Caco-2 (cell line): ENCODE results near the gene RPF1. TPM values are rescaled to one million over a fixed set of nuclear protein-coding genes. Genes with fewer than 3 reads are reported as not detected.
"Not testable (repeated sequence)": the region's sequence is repeated elsewhere in the genome, so short reads cannot be mapped to it uniquely, and the experiment has no call there.

ENCODE experiments used
- BruUV-seq: library from RNA; stranded (reverse); fragments of 400-500 nt; replicated peaks from 2 replicates; lab custom pipeline; 2021; lab: Mats Ljungman, UMichigan
- CTCF ChIA-PET: fragments of 300-600 bp; sonication (Branson Sonifier 250); formaldehyde crosslinking; loops from one replicate; lab custom pipeline; 2022; ENCODE audit warnings: antibody characterized with exemption; lab: Charles Lee
- POLR2A ChIA-PET: fragments of 300-600 bp; sonication (Branson Sonifier 250); formaldehyde crosslinking; loops from one replicate; lab custom pipeline; 2022; ENCODE audit warnings: antibody characterized with exemption; lab: Charles Lee
- DNase-seq, 2 experiments: peaks; one replicate each; pipeline versions ENCODE4 v3.0.0 to v3.0.0-alpha.2; 2020 to 2022
- H3K27me3 ChIP-seq: replicated peaks from 2 replicates; pipeline ENCODE4 v1.6.0; 2011; ENCODE audit warnings: low read length; ENCODE audit not compliant: control insufficient read depth, insufficient read depth
- H3K36me3 ChIP-seq: 2 replicates; pipeline ENCODE4 v1.5.1; 2011; ENCODE audit warnings: low read length; ENCODE audit not compliant: control insufficient read depth, insufficient read depth
- H3K4me1 ChIP-seq: fragments of 250-450 bp; sonication (Bioruptor Pico); 2 replicates; pipeline ENCODE4 v1.5.1; 2020; ENCODE audit warnings: mild to moderate bottlenecking
- H3K4me3 ChIP-seq: 2 replicates; pipeline ENCODE4 v1.5.1; 2011; ENCODE audit warnings: low read depth, mild to moderate bottlenecking, control low read depth, low read length
- H3K9me3 ChIP-seq: fragments of 250-450 bp; sonication (Bioruptor Pico); 2 replicates; pipeline ENCODE4 v1.5.1; 2020; ENCODE audit warnings: mild to moderate bottlenecking, moderate library complexity
- H3K27ac Mint-ChIP-seq: one replicate; pipeline ENCODE4 v1.8.0; 2022; ENCODE audit warnings: mixed read lengths; ENCODE audit not compliant: unreplicated experiment
- H3K27me3 Mint-ChIP-seq: one replicate; pipeline ENCODE4 v1.8.0; 2022; ENCODE audit warnings: mixed read lengths; ENCODE audit not compliant: insufficient read depth, unreplicated experiment
- H3K36me3 Mint-ChIP-seq: one replicate; pipeline ENCODE4 v1.8.0; 2022; ENCODE audit warnings: mild to moderate bottlenecking, mixed read lengths; ENCODE audit not compliant: insufficient read depth, unreplicated experiment
- H3K4me1 Mint-ChIP-seq: one replicate; pipeline ENCODE4 v1.8.0; 2022; ENCODE audit warnings: low read depth, mixed read lengths; ENCODE audit not compliant: unreplicated experiment
- H3K4me3 Mint-ChIP-seq: one replicate; pipeline ENCODE4 v1.8.0; 2022; ENCODE audit warnings: mild to moderate bottlenecking, moderate library complexity, mixed read lengths; ENCODE audit not compliant: unreplicated experiment
- H3K9me3 Mint-ChIP-seq: one replicate; pipeline ENCODE4 v1.8.0; 2022; ENCODE audit warnings: mixed read lengths; ENCODE audit not compliant: unreplicated experiment
- intact Hi-C: fragments of 100-400 bp; cut with micrococcal nuclease; formaldehyde crosslinking; loops from one replicate; pipeline ENCODE4 v1.10.0; 2022; ENCODE audit not compliant: unreplicated experiment
- total RNA-seq: library from RNA; stranded (reverse); gene quantifications from 2 replicates; pipeline ENCODE4 v1.2.3, GENCODE V29; 2022
- TF ChIP-seq, protein P1 (sequence below), 2 experiments: fragments of 200-600 bp in 1 of 2; IDR thresholded peaks; 1 replicate in 1 of 2; 2 replicates in 1 of 2; pipeline versions ENCODE4 v1.5.1 to v1.8.0; 2011 to 2022; ENCODE audit warnings: antibody characterized with exemption in 1 of 2, control low read depth in 1 of 2, inconsistent platforms in 1 of 2, low read depth in 1 of 2, low read length in 1 of 2, mild to moderate bottlenecking in 1 of 2, moderate library complexity in 1 of 2; ENCODE audit not compliant: insufficient read depth in 1 of 2, severe bottlenecking in 1 of 2, unreplicated experiment in 1 of 2

RPF1 gene
- total RNA-seq, 1 experiment from 2014 or later = 15.7 TPM

DNA sequence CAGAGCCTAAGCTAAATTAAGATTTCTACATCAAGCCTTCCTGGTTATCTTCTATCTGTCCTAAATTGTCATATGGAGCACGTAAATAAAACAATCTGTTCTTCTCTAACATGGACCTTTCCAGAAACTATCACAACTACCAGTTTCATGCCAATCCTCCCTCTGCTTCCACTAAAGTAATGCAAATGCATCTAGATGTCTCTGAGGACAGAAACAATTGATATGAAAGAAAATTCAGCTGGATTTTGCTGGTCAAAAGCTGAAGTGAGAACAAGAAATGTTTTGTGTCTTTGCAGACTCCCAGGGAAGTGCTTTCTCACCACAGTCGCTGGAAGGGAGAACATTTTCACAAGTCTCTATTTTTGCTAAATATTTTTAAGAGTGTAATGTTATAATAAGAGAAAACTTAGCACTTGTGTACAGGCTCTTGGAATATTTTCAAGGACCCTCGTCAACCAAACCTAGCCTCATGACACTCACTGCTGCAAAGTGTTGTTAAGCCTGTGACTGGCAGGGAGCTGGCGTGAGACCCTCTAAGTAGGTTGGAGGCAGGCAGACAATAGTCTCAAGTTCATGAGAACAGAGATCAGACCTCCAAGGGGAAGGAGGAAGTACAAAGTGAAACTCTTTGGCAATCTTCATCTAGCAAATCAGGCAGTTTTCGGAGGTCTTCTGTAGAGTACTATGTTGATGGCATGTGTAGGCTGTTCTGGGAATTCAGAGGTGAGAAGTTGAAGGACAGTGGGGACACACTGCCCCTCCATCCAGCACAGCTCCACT lies 42.0 kb upstream of the RPF1 start:
- POLR2A ChIA-PET = no interaction called here
- BruUV-seq = no TSS peak
- Mint-ChIP-seq H3K36me3 (no peaks in the 10 kb centered on the region), H3K27ac (no peak overlapping the region), H3K27me3 (peaks cover 5% of the 10 kb centered on the region), H3K4me3 (no peak overlapping the region), H3K9me3 (no peaks in the 10 kb centered on the region), H3K4me1 (no peaks in the 10 kb centered on the region)
- CTCF ChIA-PET = no interaction called here
- intact Hi-C loops = loop anchor here (10.0 kb wide), 2 partner anchors 162 to 498 kb away; no protein-coding TSS in a partner anchor
- Histone ChIP-seq H3K4me3 (no peak overlapping the region), H3K4me1 (no peaks in the 10 kb centered on the region), H3K27me3 (no peaks in the 10 kb centered on the region), H3K9me3 (no peaks in the 10 kb centered on the region), H3K36me3 (no peaks in the 10 kb centered on the region)
- DNase-seq = no peak
- TF ChIP-seq, protein P1, sequence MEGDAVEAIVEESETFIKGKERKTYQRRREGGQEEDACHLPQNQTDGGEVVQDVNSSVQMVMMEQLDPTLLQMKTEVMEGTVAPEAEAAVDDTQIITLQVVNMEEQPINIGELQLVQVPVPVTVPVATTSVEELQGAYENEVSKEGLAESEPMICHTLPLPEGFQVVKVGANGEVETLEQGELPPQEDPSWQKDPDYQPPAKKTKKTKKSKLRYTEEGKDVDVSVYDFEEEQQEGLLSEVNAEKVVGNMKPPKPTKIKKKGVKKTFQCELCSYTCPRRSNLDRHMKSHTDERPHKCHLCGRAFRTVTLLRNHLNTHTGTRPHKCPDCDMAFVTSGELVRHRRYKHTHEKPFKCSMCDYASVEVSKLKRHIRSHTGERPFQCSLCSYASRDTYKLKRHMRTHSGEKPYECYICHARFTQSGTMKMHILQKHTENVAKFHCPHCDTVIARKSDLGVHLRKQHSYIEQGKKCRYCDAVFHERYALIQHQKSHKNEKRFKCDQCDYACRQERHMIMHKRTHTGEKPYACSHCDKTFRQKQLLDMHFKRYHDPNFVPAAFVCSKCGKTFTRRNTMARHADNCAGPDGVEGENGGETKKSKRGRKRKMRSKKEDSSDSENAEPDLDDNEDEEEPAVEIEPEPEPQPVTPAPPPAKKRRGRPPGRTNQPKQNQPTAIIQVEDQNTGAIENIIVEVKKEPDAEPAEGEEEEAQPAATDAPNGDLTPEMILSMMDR (IDR thresholded peaks at IDR 0.05; ENCODE audit: insufficient read depth in 1 of 2, low read depth in 1 of 2, low read length in 1 of 2, severe bottlenecking in 1 of 2, unreplicated experiment in 1 of 2) = no peak

DNA sequence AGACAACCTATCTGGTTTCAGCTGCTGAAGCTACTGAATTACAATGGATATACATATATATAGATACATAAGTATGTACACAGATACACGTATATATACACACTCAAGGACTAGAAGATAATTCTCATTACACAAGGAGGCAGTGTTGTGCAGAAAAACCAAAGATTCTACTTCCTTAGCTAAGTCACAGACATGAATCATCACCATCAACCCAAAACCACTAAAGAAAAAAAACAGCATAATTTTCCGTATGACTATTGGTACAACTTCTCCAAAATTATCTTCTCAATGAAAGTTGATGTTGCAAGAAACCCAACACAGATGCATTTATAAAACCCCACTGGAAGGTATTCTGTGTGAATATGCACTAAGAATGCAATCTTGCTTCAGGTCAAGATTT lies 36.8 kb upstream of the RPF1 start:
- no peaks in the 10 kb centered on the region for H3K36me3 ChIP-seq
- no peaks in the 10 kb centered on the region for H3K9me3 ChIP-seq
- peak in 1 of 2 experiments; percentile 1 for DNase-seq
- no peaks in the 10 kb centered on the region for H3K4me1 ChIP-seq
- Mint-ChIP-seq H3K4me1 (no peaks in the 10 kb centered on the region), H3K4me3 (no peak overlapping the region), H3K27ac (no peak overlapping the region), H3K27me3 (peaks cover 5% of the 10 kb centered on the region), H3K9me3 (no peaks in the 10 kb centered on the region), H3K36me3 (no peaks in the 10 kb centered on the region)
- H3K4me3 ChIP-seq = no peak overlapping the region
- CTCF ChIA-PET = interaction anchor here (0.6 to 0.7 kb wide), 2 partner anchors 178 to 312 kb away, joined by 3 read pairs; no protein-coding TSS in a partner anchor
- no peaks in the 10 kb centered on the region for H3K27me3 ChIP-seq
- intact Hi-C loops = loop anchor here (1.0 to 5.0 kb wide), 4 partner anchors 100 to 330 kb away; no protein-coding TSS in a partner anchor
- TF ChIP-seq, protein P1 (IDR thresholded peaks at IDR 0.05; ENCODE audit: insufficient read depth in 1 of 2, low read depth in 1 of 2, low read length in 1 of 2, severe bottlenecking in 1 of 2, unreplicated experiment in 1 of 2) = peak in 1 of 2 experiments; percentile 13
- POLR2A ChIA-PET = no interaction called here
- no TSS peak for BruUV-seq

DNA sequence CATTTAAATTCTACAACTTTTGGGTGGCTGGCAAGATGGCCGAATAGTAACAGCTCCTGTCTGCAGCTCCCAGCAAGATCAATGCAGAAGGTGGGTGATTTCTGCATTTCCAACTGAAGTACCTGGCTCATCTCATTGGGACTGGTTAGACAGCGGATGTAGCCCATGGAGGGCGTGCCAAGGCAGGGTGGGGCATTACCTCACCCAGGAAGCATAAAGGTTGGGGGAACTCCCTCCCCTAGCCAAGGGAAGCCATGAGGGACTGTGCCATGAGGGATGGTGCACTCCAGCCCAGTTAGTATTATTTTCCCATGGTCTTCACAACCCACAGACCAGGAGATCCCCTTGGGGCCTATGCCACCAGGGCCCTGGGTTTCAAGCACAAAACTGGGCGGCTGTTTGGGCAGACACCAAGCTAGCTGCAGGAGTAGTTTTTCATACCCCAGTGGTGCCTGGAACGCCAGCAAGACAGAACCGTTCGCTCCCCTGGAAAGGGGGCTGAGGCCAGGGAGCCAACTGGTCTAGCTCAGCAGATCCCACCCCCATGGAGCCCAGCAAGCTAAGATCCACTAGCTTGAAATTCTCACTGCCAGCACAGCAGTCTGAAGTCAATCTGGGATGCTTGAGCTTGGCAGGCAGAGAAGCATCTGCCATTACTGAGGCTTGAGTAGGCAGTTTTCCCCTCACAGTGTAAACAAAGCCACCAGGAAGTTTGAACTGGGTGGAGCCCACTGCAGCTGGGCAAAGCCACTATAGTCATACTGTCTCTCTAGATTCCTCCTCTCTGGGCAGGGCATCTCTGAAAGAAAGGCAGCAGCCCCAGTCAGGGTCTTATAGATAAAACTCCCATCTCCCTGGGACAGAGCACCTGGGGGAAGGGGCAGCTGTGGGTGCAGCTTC lies 36.1 kb upstream of the RPF1 start:
- CTCF ChIA-PET = interaction anchor here (0.6 kb wide), 1 partner anchor 311 kb away, joined by 3 read pairs; no protein-coding TSS in a partner anchor
- H3K4me1 ChIP-seq, H3K27me3 Mint-ChIP-seq, H3K4me3 ChIP-seq, H3K27ac Mint-ChIP-seq, POLR2A ChIA-PET, H3K9me3 ChIP-seq, H3K27me3 ChIP-seq, BruUV-seq, H3K9me3 Mint-ChIP-seq, H3K4me3 Mint-ChIP-seq, H3K4me1 Mint-ChIP-seq, DNase-seq, H3K36me3 ChIP-seq, H3K36me3 Mint-ChIP-seq: not testable (repeated sequence)
- intact Hi-C loops = loop anchor here (1.0 to 5.0 kb wide), 4 partner anchors 99 to 329 kb away; no protein-coding TSS in a partner anchor

DNA sequence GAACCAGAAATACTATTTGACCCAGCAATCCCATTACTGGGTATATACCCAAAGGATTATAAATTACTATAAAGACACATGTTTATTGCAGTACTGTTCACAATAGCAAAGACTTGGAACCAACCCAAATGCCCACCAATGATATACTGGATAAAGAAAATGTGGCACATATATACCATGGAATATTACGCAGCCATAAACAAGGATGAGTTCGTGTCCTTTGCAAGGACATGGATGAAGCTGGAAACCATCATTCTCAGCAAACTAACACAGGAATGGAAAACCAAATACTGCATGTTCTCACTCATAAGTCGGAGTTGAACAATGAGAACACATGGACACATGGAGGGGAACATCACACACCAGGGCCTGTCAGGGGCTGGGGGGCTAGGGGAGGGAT lies 30.4 kb upstream of the RPF1 start:
- H3K4me3 Mint-ChIP-seq, intact Hi-C loops, H3K9me3 Mint-ChIP-seq, H3K36me3 ChIP-seq, H3K36me3 Mint-ChIP-seq, DNase-seq, CTCF ChIA-PET, H3K27me3 Mint-ChIP-seq, H3K27me3 ChIP-seq, H3K4me3 ChIP-seq, H3K9me3 ChIP-seq, BruUV-seq, POLR2A ChIA-PET, H3K4me1 ChIP-seq, H3K27ac Mint-ChIP-seq, H3K4me1 Mint-ChIP-seq: not testable (repeated sequence)
